HG03097 (cell line): ENCODE data around the gene ATP8A2.
"Not testable (repeated sequence)": the region's sequence is repeated elsewhere in the genome, so short reads cannot be mapped to it uniquely, and the experiment has no call there.

ENCODE experiments used
- ATAC-seq: cut with Tn5 transposase; IDR thresholded peaks from one replicate; pipeline ENCODE4 v1.9.1; 2021; ENCODE audit not compliant: unreplicated experiment, low FRiP score

ATP8A2 gene

GRCh38 chr13:25933520-25933919 lies 561.7 kb downstream of the ATP8A2 start:
- ATAC-seq: no peak

- no peak for ATAC-seq
These were observed 562.4 kb downstream of the ATP8A2 start for GRCh38 chr13:25934127-25934526.

GRCh38 chr13:25939961-25940687 lies 568.4 kb downstream of the ATP8A2 start:
- no peak for ATAC-seq

GRCh38 chr13:25943081-25943480 lies 571.3 kb downstream of the ATP8A2 start:
- no peak for ATAC-seq

GRCh38 chr13:25943658-25944057 lies 571.9 kb downstream of the ATP8A2 start:
- ATAC-seq: no peak

GRCh38 chr13:25945596-25945995 lies 573.8 kb downstream of the ATP8A2 start:
- ATAC-seq: no peak

- ATAC-seq: no peak
These were observed 574.5 kb downstream of the ATP8A2 start for GRCh38 chr13:25946321-25946720.

GRCh38 chr13:25948910-25949309 lies 577.1 kb downstream of the ATP8A2 start:
- no peak for ATAC-seq

GRCh38 chr13:25951831-25952230 lies 580.1 kb downstream of the ATP8A2 start:
- ATAC-seq: no peak

- ATAC-seq: not testable (repeated sequence)
These were observed 582.3 kb downstream of the ATP8A2 start for GRCh38 chr13:25954080-25954479.

- not testable (repeated sequence) for ATAC-seq
These were observed 583.2 kb downstream of the ATP8A2 start for GRCh38 chr13:25954943-25955342.

GRCh38 chr13:25958986-25959385 lies 587.2 kb downstream of the ATP8A2 start:
- ATAC-seq: no peak

- ATAC-seq: no peak
These were observed 589.5 kb downstream of the ATP8A2 start for GRCh38 chr13:25961294-25961693.

GRCh38 chr13:25963674-25964073 lies 591.9 kb downstream of the ATP8A2 start:
- ATAC-seq: no peak

GRCh38 chr13:25965596-25965995 lies 593.8 kb downstream of the ATP8A2 start:
- ATAC-seq: no peak

GRCh38 chr13:25966086-25966485 lies 594.3 kb downstream of the ATP8A2 start:
- no peak for ATAC-seq

- ATAC-seq: no peak
These were observed 595.4 kb downstream of the ATP8A2 start for GRCh38 chr13:25967144-25967543.

GRCh38 chr13:25971047-25971446 lies 599.3 kb downstream of the ATP8A2 start:
- ATAC-seq: no peak

GRCh38 chr13:25971459-25972145 lies 599.8 kb downstream of the ATP8A2 start:
- no peak for ATAC-seq

GRCh38 chr13:25973085-25973484 lies 601.3 kb downstream of the ATP8A2 start:
- no peak for ATAC-seq

- no peak for ATAC-seq
These were observed 601.8 kb downstream of the ATP8A2 start for GRCh38 chr13:25973576-25973975.

- no peak for ATAC-seq
These were observed 605.4 kb downstream of the ATP8A2 start for GRCh38 chr13:25977216-25977615.
